GM19238 (cell line): Measurements from ENCODE around the gene SHISA7.
"Not testable (repeated sequence)": the region's sequence is repeated elsewhere in the genome, so short reads cannot be mapped to it uniquely, and the experiment has no call there.

Source experiments
- DNase-seq: peaks from one replicate; pipeline ENCODE4 v3.0.0; 2011; ENCODE audit warnings: low spot score; ENCODE audit not compliant: insufficient read length

The SHISA7 gene

GRCh38 chr19:55448175-55448490 is 5.0 kb upstream of the SHISA7 start:
- not testable (repeated sequence) for DNase-seq

GRCh38 chr19:55447421-55448174 is 4.5 kb upstream of the SHISA7 start:
- DNase-seq: no peak

- DNase-seq: no peak
Measured at GRCh38 chr19:55446060-55446459, 3.0 kb upstream of the SHISA7 start.

GRCh38 chr19:55444646-55445045 is 1.5 kb upstream of the SHISA7 start:
- no peak for DNase-seq

GRCh38 chr19:55443824-55444480 is 852 bp upstream of the SHISA7 start:
- no peak for DNase-seq

- DNase-seq: no peak
Measured at GRCh38 chr19:55442372-55442961, 633 bp downstream of the SHISA7 start.

- no peak for DNase-seq
Measured at GRCh38 chr19:55441692-55442321, 1.3 kb downstream of the SHISA7 start.

GRCh38 chr19:55441319-55441691 is 1.8 kb downstream of the SHISA7 start:
- DNase-seq: no peak

GRCh38 chr19:55440411-55441105 is 2.5 kb downstream of the SHISA7 start:
- DNase-seq: no peak

- DNase-seq: no peak
Measured at GRCh38 chr19:55439052-55439451, 4.0 kb downstream of the SHISA7 start.

- no peak for DNase-seq
Measured at GRCh38 chr19:55437410-55437809, 5.7 kb downstream of the SHISA7 start.

- no peak for DNase-seq
Measured at GRCh38 chr19:55436847-55437246, 6.3 kb downstream of the SHISA7 start.

- no peak for DNase-seq
Measured at GRCh38 chr19:55435020-55435419, 8.1 kb downstream of the SHISA7 start.

GRCh38 chr19:55434356-55434919 is 8.7 kb downstream of the SHISA7 start:
- DNase-seq: no peak

- DNase-seq: no peak
Measured at GRCh38 chr19:55433292-55433691, 9.8 kb downstream of the SHISA7 start.

GRCh38 chr19:55432241-55432959 is 10.7 kb downstream of the SHISA7 start:
- no peak for DNase-seq

- DNase-seq: no peak
Measured at GRCh38 chr19:55431183-55431582, 11.9 kb downstream of the SHISA7 start.

- no peak for DNase-seq
Measured at GRCh38 chr19:55426042-55426441, 17.1 kb downstream of the SHISA7 start.

- no peak for DNase-seq
Measured at GRCh38 chr19:55424518-55424917, 18.6 kb downstream of the SHISA7 start.

GRCh38 chr19:55423225-55424005 is 19.7 kb downstream of the SHISA7 start:
- DNase-seq: no peak
